ENCODE results near the gene IRGQ. TPM values are rescaled to one million over a fixed set of nuclear protein-coding genes. Genes with fewer than 3 reads are reported as not detected.

Gene IRGQ
- total and polyA plus RNA-seq, 11 donors = 7.4 to 36.1 (median 24.2) TPM

DNA sequence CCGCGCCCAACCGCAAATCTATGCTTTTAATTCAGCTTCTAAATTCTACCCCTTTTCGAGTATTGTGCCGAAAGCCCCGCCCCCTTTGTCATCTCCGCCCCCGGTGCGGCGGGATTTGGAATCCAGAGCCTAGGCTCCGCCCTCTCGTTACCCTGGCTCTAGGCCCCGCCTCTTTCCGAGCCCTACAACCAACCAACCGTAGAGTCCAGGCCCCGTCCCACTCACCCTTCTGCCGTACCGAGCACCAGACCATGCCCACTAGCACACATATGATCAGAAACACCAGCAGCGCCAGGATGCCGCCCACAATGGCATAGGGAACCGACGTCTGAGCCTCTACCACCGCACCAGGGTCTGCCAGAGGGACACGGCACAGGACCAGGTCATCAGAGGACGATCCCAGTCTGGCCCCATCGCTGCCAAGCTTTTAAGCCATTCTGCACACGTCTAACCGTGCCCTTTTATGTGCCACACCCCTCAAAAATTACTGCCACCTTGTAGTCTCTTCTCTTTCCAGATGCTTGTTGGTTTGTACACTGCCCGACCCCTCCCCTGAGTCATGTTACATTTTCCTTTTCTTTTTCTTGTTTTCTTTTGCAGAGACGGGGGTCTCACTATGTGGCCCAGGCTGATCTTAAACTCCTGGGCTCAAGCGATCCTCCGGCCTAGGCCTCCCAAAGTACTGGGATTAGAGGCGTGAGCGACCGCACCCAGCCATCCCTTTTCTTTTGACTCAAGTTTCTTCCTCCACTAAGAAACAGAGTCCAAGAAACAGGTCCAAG is 28.1 kb upstream of the IRGQ start:
- ATAC-seq (no peak), DNase-seq (no peak)
- Histone ChIP-seq H3K27ac (no peak overlapping the region), H3K27me3 (peaks cover 0 to 2% (median 0%) of the 10 kb centered on the region in 9 donors), H3K36me3 (no peaks in the 10 kb centered on the region), H3K9me3 (no peaks in the 10 kb centered on the region), H3K4me3 (no peak overlapping the region), H3K4me1 (peaks cover 0 to 10% (median 6%) of the 10 kb centered on the region in 12 donors)
- intact Hi-C loops (cut with DNase I) = no loop called here
- WGBS, 4 donors = 77 to 86% (median 82%) methylated on average over 35 of the region's 35 CpGs
- no peak for TF ChIP-seq POLR2A (IDR thresholded peaks at IDR 0.05)
- TF ChIP-seq, protein P1, sequence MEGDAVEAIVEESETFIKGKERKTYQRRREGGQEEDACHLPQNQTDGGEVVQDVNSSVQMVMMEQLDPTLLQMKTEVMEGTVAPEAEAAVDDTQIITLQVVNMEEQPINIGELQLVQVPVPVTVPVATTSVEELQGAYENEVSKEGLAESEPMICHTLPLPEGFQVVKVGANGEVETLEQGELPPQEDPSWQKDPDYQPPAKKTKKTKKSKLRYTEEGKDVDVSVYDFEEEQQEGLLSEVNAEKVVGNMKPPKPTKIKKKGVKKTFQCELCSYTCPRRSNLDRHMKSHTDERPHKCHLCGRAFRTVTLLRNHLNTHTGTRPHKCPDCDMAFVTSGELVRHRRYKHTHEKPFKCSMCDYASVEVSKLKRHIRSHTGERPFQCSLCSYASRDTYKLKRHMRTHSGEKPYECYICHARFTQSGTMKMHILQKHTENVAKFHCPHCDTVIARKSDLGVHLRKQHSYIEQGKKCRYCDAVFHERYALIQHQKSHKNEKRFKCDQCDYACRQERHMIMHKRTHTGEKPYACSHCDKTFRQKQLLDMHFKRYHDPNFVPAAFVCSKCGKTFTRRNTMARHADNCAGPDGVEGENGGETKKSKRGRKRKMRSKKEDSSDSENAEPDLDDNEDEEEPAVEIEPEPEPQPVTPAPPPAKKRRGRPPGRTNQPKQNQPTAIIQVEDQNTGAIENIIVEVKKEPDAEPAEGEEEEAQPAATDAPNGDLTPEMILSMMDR (IDR thresholded peaks at IDR 0.05) = no peak

DNA sequence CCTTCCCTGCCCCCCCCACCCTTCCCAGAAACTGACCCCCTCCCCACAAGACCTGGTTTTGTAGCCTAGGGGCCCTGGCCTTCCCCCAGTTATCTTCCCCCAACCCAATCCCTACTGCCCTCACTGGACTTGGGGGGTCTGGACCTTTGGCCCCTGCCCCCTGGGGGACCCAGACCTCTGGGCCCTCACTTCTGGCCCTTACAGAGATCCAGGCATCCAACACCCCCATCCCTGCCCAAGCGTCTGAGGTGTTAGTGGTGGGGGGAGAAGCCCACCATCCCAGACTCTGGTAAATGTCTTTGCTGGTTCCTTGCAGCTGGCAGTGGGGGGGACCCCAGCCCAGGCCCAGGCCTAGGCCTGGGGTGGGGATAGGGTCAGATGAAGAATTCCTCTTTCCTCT is 27.0 kb upstream of the IRGQ start:
- peaks cover 0 to 18% (median 13%) of the 10 kb centered on the region in 12 donors for H3K4me1 ChIP-seq
- intact Hi-C loops (cut with DNase I) = no loop called here
- ATAC-seq = no peak

DNA sequence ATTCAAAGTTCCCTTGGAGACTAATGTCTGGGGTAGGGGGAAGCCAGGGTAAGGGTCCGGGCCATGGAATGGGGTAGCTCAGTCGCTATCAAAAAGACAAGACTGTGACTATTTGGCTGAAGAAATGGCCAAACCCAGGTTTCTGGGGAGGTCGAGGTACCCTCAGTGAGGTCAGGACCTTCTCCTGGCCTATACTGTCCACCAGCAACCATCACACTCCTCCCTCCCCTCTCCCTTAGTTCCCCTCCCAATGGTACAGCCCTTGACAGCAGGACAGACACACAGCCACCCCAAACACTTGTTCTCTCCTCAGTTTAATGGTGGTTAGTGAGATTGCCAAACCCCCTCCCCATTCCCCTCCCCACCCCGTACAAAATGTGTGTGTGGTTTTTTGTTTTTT is 26.1 kb upstream of the IRGQ start:
- Histone ChIP-seq H3K27ac (no peak overlapping the region), H3K9me3 (no peaks in the 10 kb centered on the region), H3K36me3 (no peaks in the 10 kb centered on the region), H3K27me3 (peaks cover 0 to 2% (median 0%) of the 10 kb centered on the region in 9 donors), H3K4me3 (no peak overlapping the region), H3K4me1 (peaks cover 0 to 18% (median 13%) of the 10 kb centered on the region in 12 donors)
- ATAC-seq = no peak
- WGBS, 4 donors = 59 to 85% (median 72%) methylated on average over 4 of the region's 4 CpGs
- intact Hi-C loops (cut with DNase I) = no loop called here
- TF ChIP-seq, protein P1 (IDR thresholded peaks at IDR 0.05) = no peak
- TF ChIP-seq POLR2A (IDR thresholded peaks at IDR 0.05) = no peak
- DNase-seq = no peak

More for the DNA sequence above, 27.0 kb upstream of the IRGQ start:
- no peak for DNase-seq
- H3K27me3 ChIP-seq = peaks cover 0 to 2% (median 0%) of the 10 kb centered on the region in 9 donors
- no peaks in the 10 kb centered on the region for H3K9me3 ChIP-seq
- WGBS, 4 donors = 84 to 100% (median 90%) methylated on average over 1 of the region's 1 CpG
- TF ChIP-seq POLR2A (IDR thresholded peaks at IDR 0.05) = no peak
- TF ChIP-seq, protein P1 (IDR thresholded peaks at IDR 0.05) = no peak
- H3K4me3 ChIP-seq = no peak overlapping the region
- no peak overlapping the region for H3K27ac ChIP-seq
- H3K36me3 ChIP-seq = no peaks in the 10 kb centered on the region

DNA sequence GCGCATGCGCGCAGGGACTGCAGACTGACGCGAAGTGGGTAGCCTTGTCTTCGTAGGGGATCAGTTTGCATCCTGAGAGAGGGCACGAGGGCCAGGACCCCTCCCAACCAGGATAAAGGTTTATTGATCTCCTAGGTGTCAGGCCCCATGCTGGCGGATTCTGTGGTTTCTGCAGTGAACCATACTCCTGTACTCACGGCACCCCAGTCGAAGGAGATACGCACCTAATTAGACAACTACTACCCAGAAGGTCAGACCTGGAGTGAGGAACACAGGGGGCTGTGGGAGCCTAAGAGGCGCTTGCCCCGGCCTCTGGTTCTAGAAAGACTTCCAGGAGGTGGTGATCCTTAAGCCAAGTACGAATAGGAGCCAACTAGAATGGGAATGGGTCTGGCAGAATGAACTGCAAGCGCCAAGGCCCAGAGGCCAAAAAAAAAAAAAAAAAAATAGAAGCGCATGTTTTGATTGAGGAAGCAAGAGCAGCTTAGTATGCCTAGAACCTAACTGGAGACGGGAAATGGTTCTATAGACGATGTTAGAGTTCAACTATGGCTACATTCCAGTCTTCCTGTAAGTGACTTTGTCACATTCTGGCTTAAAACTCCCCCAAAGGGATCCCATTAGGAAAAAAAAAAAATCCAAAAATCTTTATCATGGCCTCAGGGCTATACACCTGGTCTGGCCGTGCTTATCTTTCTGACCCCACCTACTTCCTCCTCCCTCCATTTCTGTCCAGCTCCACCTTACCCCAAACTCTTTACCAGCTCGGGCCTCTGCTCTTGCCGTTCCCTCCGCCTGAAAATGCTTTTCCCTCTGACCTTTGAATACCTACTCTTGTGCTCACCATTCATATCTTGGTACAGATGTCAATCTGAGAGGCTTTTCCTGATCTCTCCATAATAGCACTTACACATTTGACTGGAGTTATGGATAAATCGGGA is 24.4 kb upstream of the IRGQ start:
- no peak for TF ChIP-seq POLR2A (IDR thresholded peaks at IDR 0.05)
- TF ChIP-seq, protein P1 (IDR thresholded peaks at IDR 0.05) = no peak
- no peak for DNase-seq
- ATAC-seq = peak in 1 of 4 donors; percentile 11
- WGBS, 4 donors = 47 to 52% (median 48%) methylated on average over 23 of the region's 23 CpGs
- Histone ChIP-seq H3K36me3 (no peaks in the 10 kb centered on the region), H3K4me3 (peak overlapping the region; percentile 48 to 98 (median 76)), H3K9me3 (no peaks in the 10 kb centered on the region), H3K27me3 (peaks cover 0 to 2% (median 0%) of the 10 kb centered on the region in 9 donors), H3K27ac (peak overlapping the region; percentile 87 to 99 (median 96)), H3K4me1 (peaks cover 0 to 18% (median 13%) of the 10 kb centered on the region in 12 donors)
- intact Hi-C loops (cut with DNase I) = no loop called here
